ENCODE data around the gene ARHGAP1. TPM values are rescaled to one million over a fixed set of nuclear protein-coding genes. Genes with fewer than 3 reads are reported as not detected.

The ARHGAP1 gene
- total and polyA plus RNA-seq, 2 of the 4 experiments (the other 2 are of a cell fraction) = 46.6 to 78.8 TPM

- Histone ChIP-seq H3K4me2 (ENCODE audit: low read depth, low read length) (no peak overlapping the region), H3K4ac (ENCODE audit: low read depth, low read length) (no peak overlapping the region), H3K14ac (replicated peaks; ENCODE audit: low read depth, low read length) (no peak overlapping the region), H2AFZ (replicated peaks; ENCODE audit: low read length, poor library complexity) (no peak overlapping the region), H3K36me3 (ENCODE audit: control insufficient read depth, insufficient read depth, low read length) (peaks cover 7% of the 10 kb centered on the region), H2BK5ac (ENCODE audit: low read depth, low read length, poor library complexity, severe bottlenecking) (no peak overlapping the region), H3K79me1 (ENCODE audit: low read depth in 1 of 2, low read length in 2 of 2) (peaks cover 22 to 42% of the 10 kb centered on the region in 2 experiments), H3K9ac (ENCODE audit: low read depth, low read length) (no peak overlapping the region), H2BK120ac (ENCODE audit: low read depth, low read length) (no peak overlapping the region), H3K56ac (ENCODE audit: extremely low read depth, insufficient read depth, low read length) (no peak overlapping the region), H2BK20ac (ENCODE audit: low read depth, low read length) (no peak overlapping the region), H2BK15ac (ENCODE audit: low read depth, low read length) (no peak overlapping the region), H4K8ac (ENCODE audit: low read depth in 2 of 2, low read length in 2 of 2) (no peak overlapping the region), H3K4me1 (ENCODE audit: control insufficient read depth, insufficient read depth, low read length) (peaks cover 3% of the 10 kb centered on the region), H3K9me3 (ENCODE audit: control insufficient read depth, insufficient read depth, low read length) (peaks cover under 1% of the 10 kb centered on the region; the same call in 1 of the 2 replicates), H3K27ac (ENCODE audit: insufficient read depth, low read length) (no peak overlapping the region), H4K5ac (ENCODE audit: low read depth, low read length) (no peak overlapping the region), H3K9me1 (ENCODE audit: insufficient read depth, low read length) (no peaks in the 10 kb centered on the region), H3K18ac (ENCODE audit: low read depth, low read length) (no peak overlapping the region), H4K91ac (ENCODE audit: insufficient read depth, low read depth, low read length) (no peak overlapping the region), H2AK9ac (replicated peaks; ENCODE audit: low read depth, low read length, poor library complexity) (no peak overlapping the region), H4K20me1 (ENCODE audit: insufficient read depth, low read length) (no peaks in the 10 kb centered on the region), H3K27me3 (ENCODE audit: control insufficient read depth, insufficient read depth, low read length) (no peaks in the 10 kb centered on the region), H3K23ac (ENCODE audit: low read depth, low read length) (no peak overlapping the region), H2AK5ac (ENCODE audit: low read depth, low read length) (no peak overlapping the region), H3K4me3 (ENCODE audit: insufficient read depth, low read depth, low read length) (no peak overlapping the region)
- no TSS peak for BruUV-seq (replicated peaks)
- WGBS, 2 experiments (ENCODE audit: extremely low coverage in 2 of 2, insufficient read length in 1 of 2) = 100% methylated on average over 1 of the region's 5 CpGs; no CpG with 5 or more reads in 1 of the 2 experiments
- DNase-seq (no peak), ATAC-seq (ENCODE audit: low read depth) (no peak)
- CTCF ChIA-PET = no interaction called here
- no peak for TF ChIP-seq NFE2L2 (IDR thresholded peaks at IDR 0.05; ENCODE audit: low read depth, low read length)
- no peak for TF ChIP-seq MAZ (IDR thresholded peaks at IDR 0.05; ENCODE audit: borderline replicate concordance, low read depth, low read length)
- no peak for TF ChIP-seq USF2 (IDR thresholded peaks at IDR 0.05; ENCODE audit: low read depth, low read length)
- TF ChIP-seq RFX5 (IDR thresholded peaks at IDR 0.05; ENCODE audit: low read depth, low read length) = no peak
- TF ChIP-seq CHD1 (IDR thresholded peaks at IDR 0.05; ENCODE audit: low read depth, low read length) = no peak
- TF ChIP-seq RAD21 (IDR thresholded peaks at IDR 0.05; ENCODE audit: low read length) = no peak
- no peak for TF ChIP-seq RCOR1 (IDR thresholded peaks at IDR 0.05; ENCODE audit: insufficient replicate concordance, low read length)
- no peak for TF ChIP-seq SMC3 (IDR thresholded peaks at IDR 0.05; ENCODE audit: low read depth, low read length)
- TF ChIP-seq ELK1 (IDR thresholded peaks at IDR 0.05; ENCODE audit: borderline replicate concordance, low read depth, low read length) = no peak
- no peak for TF ChIP-seq FOS (IDR thresholded peaks at IDR 0.05; ENCODE audit: low read depth, low read length)
- no peak for TF ChIP-seq CEBPB (IDR thresholded peaks at IDR 0.05; ENCODE audit: low read depth, low read length)
- no peak for TF ChIP-seq CTCF (conservative IDR thresholded peaks at IDR 0.05; ENCODE audit: low read depth, low read length)
- no peak for TF ChIP-seq MXI1 (IDR thresholded peaks at IDR 0.05; ENCODE audit: borderline replicate concordance, low read depth, low read length)
- TF ChIP-seq BHLHE40 (IDR thresholded peaks at IDR 0.05; ENCODE audit: low read depth, low read length) = no peak
- TF ChIP-seq MAFK (IDR thresholded peaks at IDR 0.05; ENCODE audit: low read depth, low read length) = no peak
- TF ChIP-seq POLR2A (IDR thresholded peaks at IDR 0.05; ENCODE audit: low read depth, low read length) = no peak
- POLR2A ChIA-PET (ENCODE audit: unreplicated experiment) = no interaction called here
- dilution Hi-C loops (cut with HindIII; ENCODE audit: low sequenced_read_pairs, unreplicated experiment) (no loop called here), intact Hi-C loops (cut with micrococcal nuclease) (no loop called here), in situ Hi-C loops (cut with MboI; ENCODE audit: low sequenced_read_pairs) (no loop called here)
These were observed 62.9 kb downstream of the ARHGAP1 start for GRCh38 chr11:46637546-46637945.
